Smooth muscle cell (in vitro differentiated cells): Measurements from ENCODE around the gene SLBP. TPM values are rescaled to one million over a fixed set of nuclear protein-coding genes. Genes with fewer than 3 reads are reported as not detected.

Source experiments
- DNase-seq: peaks from one replicate; lab custom pipeline; 2025; ENCODE audit not compliant: unreplicated experiment; lab: John Stamatoyannopoulos, UW
- H2AFZ ChIP-seq: fragments of 200-600 bp; sonication (generic); 2 replicates; pipeline ENCODE4 v1.6.0; 2016; ENCODE audit warnings: antibody characterized with exemption, low read depth, mild to moderate bottlenecking
- H3F3A ChIP-seq: fragments of 200-600 bp; sonication (generic); 2 replicates; pipeline ENCODE4 v1.6.0; 2017; ENCODE audit warnings: antibody characterized with exemption, low read depth
- H3K27ac ChIP-seq: fragments of 200-600 bp; sonication (generic); 2 replicates; pipeline ENCODE4 v1.5.1; 2016; ENCODE audit warnings: low read depth, mild to moderate bottlenecking
- H3K27me3 ChIP-seq: fragments of 200-600 bp; sonication (generic); 2 replicates; pipeline ENCODE4 v1.6.1; 2016; ENCODE audit warnings: low read depth, mild to moderate bottlenecking
- H3K36me3 ChIP-seq: fragments of 200-600 bp; sonication (generic); 2 replicates; pipeline ENCODE4 v1.5.1; 2016; ENCODE audit warnings: low read depth
- H3K4me1 ChIP-seq: fragments of 200-600 bp; sonication (generic); 2 replicates; pipeline ENCODE4 v1.5.1; 2016; ENCODE audit warnings: low read depth
- H3K4me2 ChIP-seq: fragments of 200-600 bp; sonication (generic); 2 replicates; pipeline ENCODE4 v1.6.0; 2016; ENCODE audit warnings: mild to moderate bottlenecking
- H3K4me3 ChIP-seq: fragments of 200-600 bp; sonication (generic); 2 replicates; pipeline ENCODE4 v1.5.1; 2016; ENCODE audit warnings: mild to moderate bottlenecking
- H3K79me2 ChIP-seq: fragments of 200-600 bp; sonication (generic); 2 replicates; pipeline ENCODE4 v1.6.0; 2016; ENCODE audit warnings: low read depth, mild to moderate bottlenecking
- H3K9ac ChIP-seq: fragments of 200-600 bp; sonication (generic); 2 replicates; pipeline ENCODE4 v1.6.0; 2016; ENCODE audit warnings: low read depth
- H3K9me3 ChIP-seq: fragments of 200-600 bp; sonication (generic); replicated peaks from 2 replicates; pipeline ENCODE4 v1.5.1; 2016; ENCODE audit warnings: low read depth
- H4K20me1 ChIP-seq: fragments of 200-600 bp; sonication (generic); 2 replicates; pipeline ENCODE4 v1.6.0; 2016; ENCODE audit warnings: low read depth
- CTCF ChIP-seq: fragments of 200-600 bp; sonication (generic); IDR thresholded peaks from 2 replicates; pipeline ENCODE4 v1.5.1; 2017; ENCODE audit warnings: borderline replicate concordance, mild to moderate bottlenecking, antibody characterized with exemption; ENCODE audit not compliant: insufficient read depth, poor library complexity, severe bottlenecking
- WGBS: methylation state at CpG from one replicate; pipeline ENCODE4 v1.1.7; 2016; ENCODE audit warnings: low lambda C conversion rate; 5-methylcytosine and 5-hydroxymethylcytosine counted together
- polyA plus RNA-seq: library from polyadenylated mRNA; unstranded; fragments of >200 nt; fragmentation: Nextera tagmentation; extraction: Ambion mirVana; gene quantifications from 2 replicates; pipeline ENCODE4 v1.2.1, GENCODE V29; 2016
- total RNA-seq: library from RNA; depleted of rRNA; stranded (reverse); fragments of >200 nt; gene quantifications from 2 replicates; pipeline ENCODE4 v1.2.3, GENCODE V29; 2014

SLBP gene
- total and polyA plus RNA-seq, 2 experiments from 2014 or later, result 55.4 to 63.9 TPM

- WGBS, result 77% methylated on average over 3 of the region's 3 CpGs
- H3F3A ChIP-seq, result no peaks in the 10 kb centered on the region
Measured at GRCh38 chr4:1648962-1649361, 63.2 kb downstream of the SLBP start.

GRCh38 chr4:1647432-1647831 is 64.7 kb downstream of the SLBP start:
- Histone ChIP-seq H3K27ac (no peak overlapping the region), H3F3A (no peaks in the 10 kb centered on the region), H3K79me2 (no peaks in the 10 kb centered on the region), H3K27me3 (no peaks in the 10 kb centered on the region), H3K36me3 (no peaks in the 10 kb centered on the region), H3K4me1 (peaks cover 11% of the 10 kb centered on the region), H3K4me3 (no peak overlapping the region), H3K9ac (no peak overlapping the region), H4K20me1 (no peaks in the 10 kb centered on the region), H3K9me3 (no peaks in the 10 kb centered on the region), H3K4me2 (no peak overlapping the region), H2AFZ (no peak overlapping the region)
- TF ChIP-seq CTCF, result no peak
- no peak for DNase-seq
- 96% methylated on average over 19 of the region's 19 CpGs for WGBS

More at GRCh38 chr4:1648962-1649361, 63.2 kb downstream of the SLBP start:
- Histone ChIP-seq H3K9ac (no peak overlapping the region), H3K4me2 (no peak overlapping the region), H3K4me1 (peaks cover 11% of the 10 kb centered on the region), H2AFZ (no peak overlapping the region), H4K20me1 (no peaks in the 10 kb centered on the region), H3K27ac (no peak overlapping the region), H3K36me3 (no peaks in the 10 kb centered on the region), H3K4me3 (no peak overlapping the region), H3K79me2 (no peaks in the 10 kb centered on the region), H3K27me3 (no peaks in the 10 kb centered on the region), H3K9me3 (no peaks in the 10 kb centered on the region)
- no peak for TF ChIP-seq CTCF
- no peak for DNase-seq

- no peak overlapping the region for H3K4me2 ChIP-seq
- no peak overlapping the region for H3K27ac ChIP-seq
- WGBS, result 93% methylated on average over 7 of the region's 7 CpGs
- DNase-seq, result no peak
- H4K20me1 ChIP-seq, result no peaks in the 10 kb centered on the region
- peaks cover 11% of the 10 kb centered on the region for H3K4me1 ChIP-seq
- H2AFZ ChIP-seq, result no peak overlapping the region
- no peaks in the 10 kb centered on the region for H3K9me3 ChIP-seq
- H3K9ac ChIP-seq, result no peak overlapping the region
- no peaks in the 10 kb centered on the region for H3F3A ChIP-seq
- H3K27me3 ChIP-seq, result no peaks in the 10 kb centered on the region
- no peak overlapping the region for H3K4me3 ChIP-seq
- H3K79me2 ChIP-seq, result no peaks in the 10 kb centered on the region
- no peaks in the 10 kb centered on the region for H3K36me3 ChIP-seq
- TF ChIP-seq CTCF, result no peak
Measured at GRCh38 chr4:1646690-1647089, 65.4 kb downstream of the SLBP start.

GRCh38 chr4:1644891-1645657 is 67.0 kb downstream of the SLBP start:
- Histone ChIP-seq H3K9ac (no peak overlapping the region), H4K20me1 (no peaks in the 10 kb centered on the region), H3F3A (no peaks in the 10 kb centered on the region), H3K27me3 (no peaks in the 10 kb centered on the region), H3K4me3 (no peak overlapping the region), H2AFZ (no peak overlapping the region), H3K9me3 (no peaks in the 10 kb centered on the region), H3K4me1 (peaks cover 11% of the 10 kb centered on the region), H3K27ac (no peak overlapping the region), H3K79me2 (no peaks in the 10 kb centered on the region), H3K4me2 (no peak overlapping the region), H3K36me3 (no peaks in the 10 kb centered on the region)
- 62% methylated on average over 21 of the region's 21 CpGs for WGBS
- DNase-seq, result no peak
- TF ChIP-seq CTCF, result no peak
